GM21529 (cell line): ENCODE measurements around the gene MRPS22.
"Not testable (repeated sequence)": the region's sequence is repeated elsewhere in the genome, so short reads cannot be mapped to it uniquely, and the experiment has no call there.

Source experiments
- ATAC-seq: cut with Tn5 transposase; IDR thresholded peaks from one replicate; pipeline ENCODE4 v1.9.1; 2021; ENCODE audit not compliant: unreplicated experiment

MRPS22 gene

DNA sequence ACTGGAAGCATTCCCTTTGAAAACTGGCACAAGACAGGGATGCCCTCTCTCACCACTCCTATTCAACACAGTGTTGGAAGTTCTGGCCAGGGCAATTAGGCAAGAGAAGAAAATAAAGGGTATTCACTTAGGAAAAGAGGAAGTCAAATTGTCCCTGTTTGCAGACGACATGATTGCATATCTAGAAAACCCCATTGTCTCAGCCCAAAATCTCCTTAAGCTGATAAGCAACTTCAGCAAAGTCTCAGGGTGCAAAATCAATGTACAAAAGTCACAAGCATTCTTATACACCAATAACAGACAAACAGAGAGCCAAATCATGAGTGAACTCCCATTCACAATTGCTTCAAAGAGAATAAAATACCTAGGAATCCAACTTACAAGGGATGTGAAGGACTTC is 9.1 kb upstream of the MRPS22 start:
- not testable (repeated sequence) for ATAC-seq

DNA sequence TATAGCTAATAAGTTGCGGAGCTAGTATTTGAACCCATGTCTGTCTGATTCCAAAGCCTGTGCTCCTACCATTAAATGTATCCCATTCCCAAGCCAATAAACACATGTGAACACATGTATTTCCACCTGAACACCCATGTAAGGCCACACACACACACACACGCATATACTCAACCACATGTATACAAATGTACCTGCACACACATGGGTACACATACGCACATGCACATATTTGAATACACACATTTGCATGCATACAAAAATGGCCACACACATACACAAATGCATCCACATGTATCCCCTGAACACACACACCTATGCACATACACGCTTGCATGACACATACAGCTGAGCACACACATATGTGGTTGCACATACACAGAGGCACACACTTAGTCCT is 5.4 kb upstream of the MRPS22 start:
- no peak for ATAC-seq

DNA sequence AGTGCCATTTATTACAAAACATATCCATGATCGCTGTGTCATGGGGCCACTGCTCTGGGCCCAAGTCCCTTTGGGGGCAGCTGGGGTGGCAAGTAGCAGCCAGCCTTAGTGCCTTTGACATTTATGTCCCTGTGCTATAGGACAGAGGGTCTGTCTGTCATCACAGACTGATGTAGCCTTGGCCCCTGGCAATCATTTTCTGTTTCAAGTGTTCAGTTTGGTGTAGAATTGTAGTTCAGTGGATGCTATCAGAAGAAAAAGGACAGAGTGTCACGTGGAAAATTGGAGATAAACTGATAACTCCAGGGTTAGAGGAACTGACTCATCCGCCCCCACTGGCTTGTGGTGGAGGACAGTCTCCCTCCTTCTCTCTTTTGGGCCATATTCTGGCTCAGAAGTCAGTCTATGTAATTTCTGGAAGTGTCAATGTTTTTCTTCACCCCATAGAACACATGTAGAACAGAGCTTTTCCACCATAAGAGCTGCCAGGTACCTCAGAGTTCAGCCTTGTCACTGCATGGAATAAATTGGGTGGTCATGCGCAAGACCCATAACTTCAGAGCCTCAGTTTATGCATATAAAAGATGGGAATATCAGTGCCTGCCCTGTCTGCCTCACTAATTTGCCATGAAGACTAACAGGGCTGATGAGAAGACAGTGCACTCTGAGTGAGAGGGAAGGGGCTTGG is 4.5 kb upstream of the MRPS22 start:
- no peak for ATAC-seq

DNA sequence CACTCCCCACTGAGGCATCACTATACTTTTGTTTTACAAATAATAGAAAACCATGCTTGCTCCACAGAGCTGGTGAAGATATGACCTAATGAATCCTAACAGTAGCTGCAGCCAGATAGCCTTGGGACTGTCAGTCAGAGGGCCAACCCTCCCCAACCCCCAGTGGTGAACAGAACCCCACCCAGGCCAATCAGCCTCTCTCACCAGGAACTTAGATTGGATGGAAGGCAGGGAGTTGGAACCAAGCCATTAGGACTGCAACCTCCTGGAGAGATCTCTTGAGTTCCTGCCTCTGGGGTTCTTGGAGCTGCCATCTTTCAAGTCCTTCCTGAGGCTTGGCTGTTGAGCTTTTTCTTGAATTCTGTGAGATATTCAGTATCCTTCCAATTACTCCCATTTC is 3.0 kb upstream of the MRPS22 start:
- no peak for ATAC-seq

DNA sequence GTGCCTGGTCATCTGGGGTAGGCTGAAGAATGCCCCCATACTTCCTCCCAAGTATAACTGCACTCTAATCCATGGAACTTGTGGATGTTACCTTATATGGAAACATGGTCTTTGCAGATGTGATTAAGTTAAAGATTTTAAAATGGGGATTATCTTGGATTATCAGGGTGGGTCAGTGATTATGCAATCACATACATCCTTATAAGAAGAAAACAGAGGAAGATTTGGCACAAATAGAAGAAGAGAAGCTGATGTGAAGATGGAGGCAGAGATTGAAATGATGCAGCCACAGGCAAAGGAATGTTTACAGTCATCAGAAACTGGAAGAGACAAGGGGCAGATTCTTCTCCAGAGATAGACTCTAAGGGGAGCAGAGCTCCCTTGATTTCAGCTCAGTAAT is 1.8 kb upstream of the MRPS22 start:
- no peak for ATAC-seq

DNA sequence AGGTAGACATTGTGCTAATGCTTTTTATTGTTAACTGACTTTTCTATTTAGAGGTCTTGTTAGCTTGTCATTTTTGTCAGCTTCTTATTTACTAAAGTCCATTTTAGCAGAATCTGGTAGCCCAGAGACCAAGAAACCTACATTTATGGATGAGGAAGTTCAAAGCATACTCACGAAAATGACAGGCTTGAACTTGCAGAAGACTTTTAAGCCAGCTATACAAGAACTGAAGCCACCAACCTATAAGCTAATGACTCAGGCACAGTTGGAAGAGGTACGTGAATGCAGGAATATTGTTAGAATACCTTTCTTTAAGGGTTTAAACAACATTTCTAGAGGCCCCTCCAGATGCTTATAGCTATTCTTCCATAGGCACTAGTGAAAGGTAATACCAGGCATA is 3.0 kb downstream of the MRPS22 start:
- no peak for ATAC-seq

DNA sequence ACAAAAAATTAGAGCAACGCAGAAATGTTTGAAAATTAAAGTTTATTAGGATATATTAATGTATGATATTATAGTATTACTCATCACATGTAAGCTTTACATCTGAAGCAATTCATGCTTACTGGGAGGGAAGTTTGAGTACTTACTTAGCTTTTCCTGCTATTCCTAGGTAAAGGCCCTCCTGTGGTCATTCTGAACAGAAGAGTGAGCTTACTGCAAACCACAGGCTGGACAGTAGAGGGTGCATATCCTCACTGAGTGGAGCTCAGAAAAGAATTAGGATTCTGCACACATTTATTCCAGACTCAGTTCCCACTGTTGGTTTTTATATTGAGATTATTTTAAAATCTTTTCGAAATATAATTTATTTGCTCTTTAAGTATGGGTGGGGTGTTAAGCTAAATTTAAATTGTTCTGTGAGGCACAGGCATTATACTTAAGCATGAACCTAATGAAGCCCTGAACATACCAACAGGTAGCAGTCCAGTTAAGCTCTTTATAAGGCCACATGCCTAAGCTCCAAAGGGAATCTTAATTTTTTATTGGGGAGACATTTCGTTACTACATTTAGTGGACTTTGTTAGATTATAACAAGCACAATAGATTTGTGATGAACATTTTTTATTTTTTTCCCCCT is 10.2 kb downstream of the MRPS22 start:
- ATAC-seq = peak; percentile 42

DNA sequence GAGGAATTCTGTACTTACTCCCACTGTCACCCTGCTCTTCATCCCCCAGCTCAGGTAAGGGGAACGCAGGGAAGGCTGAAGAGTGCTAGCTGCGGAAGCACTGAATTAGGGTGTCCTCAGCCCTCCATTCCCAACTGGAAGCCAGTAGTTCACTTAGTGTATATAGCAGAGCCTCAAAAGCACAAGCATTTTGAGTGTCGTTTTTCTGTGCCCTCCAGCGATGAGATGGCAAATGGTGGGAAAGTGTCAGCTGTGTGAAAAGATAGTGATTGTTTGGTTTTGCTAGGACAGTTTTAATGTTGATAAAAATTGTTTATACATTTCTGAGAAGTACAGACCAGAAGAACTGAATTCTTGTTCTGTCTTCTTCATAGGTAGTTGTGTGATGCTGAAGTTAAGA is 10.8 kb downstream of the MRPS22 start:
- no peak for ATAC-seq

DNA sequence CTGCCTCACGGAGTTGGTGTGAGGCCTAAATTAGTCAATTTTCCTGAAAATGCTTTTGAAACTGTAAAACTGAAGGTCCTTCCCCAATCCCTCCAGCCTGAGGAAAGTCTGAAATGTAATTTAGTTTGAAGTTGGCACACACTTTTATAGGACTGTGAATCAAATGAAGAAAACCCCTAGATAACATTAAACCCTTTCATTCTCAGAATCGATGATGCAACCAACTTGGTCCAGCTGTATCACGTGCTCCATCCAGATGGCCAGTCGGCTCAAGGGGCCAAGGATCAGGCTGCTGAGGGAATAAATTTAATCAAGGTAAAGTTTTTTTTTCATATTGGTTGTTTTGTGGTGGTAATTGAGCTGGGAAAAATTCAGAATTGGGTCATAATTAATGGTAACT is 11.7 kb downstream of the MRPS22 start:
- ATAC-seq = no peak

DNA sequence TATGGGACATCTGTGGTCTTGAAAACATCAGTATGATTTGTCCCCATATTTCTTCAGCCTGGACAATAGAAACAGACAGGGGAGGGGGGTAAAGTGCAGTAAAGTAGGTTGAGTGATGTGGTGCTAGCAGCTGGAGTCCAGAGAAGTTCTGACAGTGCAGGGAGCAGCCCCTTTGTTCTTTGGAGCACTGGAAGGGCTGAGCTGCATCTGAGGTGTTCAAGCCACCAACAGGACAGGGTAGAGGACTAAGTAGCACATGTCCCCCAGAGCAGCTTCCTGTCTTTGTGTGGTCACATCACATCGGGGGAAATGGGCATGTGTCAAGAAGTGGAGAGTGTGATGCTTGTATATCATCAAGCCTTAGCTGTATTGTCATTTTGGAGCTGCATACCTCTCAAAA is 12.1 kb downstream of the MRPS22 start:
- ATAC-seq = no peak

DNA sequence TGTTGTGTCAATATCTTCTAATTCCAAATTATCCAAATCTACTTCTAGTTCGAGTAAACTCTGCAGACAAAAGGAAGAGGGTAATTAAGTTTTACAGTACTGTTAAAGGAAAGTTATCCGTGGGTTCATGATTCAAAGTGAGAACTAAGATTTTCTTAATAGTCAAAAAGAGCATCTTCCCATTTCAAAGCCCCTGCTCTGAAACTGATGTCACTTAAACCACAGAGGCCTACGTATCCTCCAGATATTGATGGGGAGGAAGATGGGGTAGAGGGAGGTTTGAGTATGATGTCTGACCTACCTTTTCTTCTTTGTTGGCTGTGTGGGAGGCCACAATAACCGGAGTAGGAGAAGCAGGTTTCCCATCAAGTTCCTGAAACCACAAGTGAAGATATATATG is 14.1 kb downstream of the MRPS22 start:
- ATAC-seq = peak; percentile 63

DNA sequence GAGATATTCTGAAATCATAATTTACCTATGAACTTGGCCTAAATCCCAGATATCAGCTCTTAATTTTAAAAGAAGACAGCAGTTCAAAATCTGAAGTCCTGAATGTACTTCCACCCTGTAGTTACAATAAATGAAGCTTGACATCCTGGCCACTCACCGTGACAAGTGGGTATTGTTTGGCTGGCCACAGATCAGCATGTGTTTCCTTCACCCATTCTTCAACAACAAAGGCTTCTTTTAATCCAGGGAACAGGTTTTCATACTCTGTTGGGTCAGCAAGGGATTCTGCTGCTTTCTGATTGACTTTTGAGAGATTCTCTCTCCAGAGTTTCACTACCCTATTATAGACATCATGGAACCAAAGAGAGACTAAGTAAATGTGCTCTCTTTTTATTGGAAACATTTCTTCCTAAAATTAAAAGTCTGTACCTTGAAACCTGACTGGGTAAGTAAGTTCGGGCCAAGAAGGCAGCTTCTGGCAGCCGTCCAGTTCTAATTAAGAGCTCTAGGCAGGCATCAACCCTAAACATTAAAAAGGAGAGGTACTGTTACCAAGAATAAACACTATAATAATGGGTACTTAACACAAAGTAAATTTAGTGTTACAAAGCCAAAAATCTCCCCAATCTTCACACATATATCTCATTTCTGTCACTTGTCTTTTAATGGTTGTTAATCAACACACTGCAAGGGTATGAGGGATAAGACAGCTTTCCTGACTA is 15.2 kb downstream of the MRPS22 start:
- ATAC-seq = no peak

DNA sequence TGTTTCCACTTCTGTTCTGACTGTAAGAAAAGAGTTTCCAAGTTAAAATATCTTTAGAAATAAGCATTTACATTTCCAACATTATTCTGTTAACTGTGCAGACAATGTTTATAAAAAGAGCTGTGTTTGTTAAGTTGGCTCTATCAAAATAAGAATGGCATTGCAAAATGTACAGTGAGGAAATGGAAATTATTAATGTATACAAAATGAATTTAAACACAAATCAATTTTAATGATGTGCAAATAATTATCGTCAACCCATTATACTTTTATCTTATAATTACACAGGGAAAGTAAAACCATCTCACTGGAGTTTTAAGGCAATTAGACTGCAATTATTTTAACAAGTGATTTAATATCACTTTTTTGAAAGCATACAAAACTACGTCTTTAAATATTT is 17.5 kb downstream of the MRPS22 start:
- ATAC-seq = no peak

DNA sequence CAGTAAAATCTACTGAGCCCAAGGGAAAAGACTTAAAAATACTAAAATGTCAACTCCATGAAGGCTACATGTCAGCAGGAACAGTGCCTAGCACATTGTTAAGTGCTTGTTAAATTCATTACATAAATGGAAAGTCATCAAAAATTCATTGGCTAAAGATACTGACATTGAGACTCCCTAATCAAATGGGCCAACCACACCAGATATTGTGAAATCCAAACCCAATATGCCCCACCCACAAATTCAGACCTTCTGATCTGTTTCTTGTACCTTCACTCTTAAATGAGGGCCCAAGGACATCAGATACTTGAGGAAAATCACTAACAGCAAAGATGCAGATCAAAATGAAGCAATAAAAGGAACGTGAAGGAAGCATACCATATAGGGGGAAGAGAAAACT is 20.7 kb downstream of the MRPS22 start:
- ATAC-seq = no peak

DNA sequence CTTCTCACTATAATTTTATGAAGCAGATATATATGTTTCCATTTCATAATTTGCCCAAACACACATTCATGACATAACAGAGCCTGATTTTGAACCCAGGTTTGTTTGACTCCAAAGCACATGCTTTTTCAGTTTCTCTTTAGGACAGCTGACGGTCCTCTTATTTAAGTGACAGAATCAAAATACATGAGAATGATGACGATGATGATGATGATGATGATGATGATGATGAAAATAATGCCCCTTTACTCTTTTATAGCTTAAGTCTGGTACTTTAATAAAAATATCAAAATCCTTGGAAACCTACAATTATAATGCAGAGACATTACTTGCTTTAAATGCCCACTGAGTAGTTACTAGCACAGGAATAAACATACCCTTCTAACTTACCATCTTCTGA is 30.3 kb downstream of the MRPS22 start:
- no peak for ATAC-seq

DNA sequence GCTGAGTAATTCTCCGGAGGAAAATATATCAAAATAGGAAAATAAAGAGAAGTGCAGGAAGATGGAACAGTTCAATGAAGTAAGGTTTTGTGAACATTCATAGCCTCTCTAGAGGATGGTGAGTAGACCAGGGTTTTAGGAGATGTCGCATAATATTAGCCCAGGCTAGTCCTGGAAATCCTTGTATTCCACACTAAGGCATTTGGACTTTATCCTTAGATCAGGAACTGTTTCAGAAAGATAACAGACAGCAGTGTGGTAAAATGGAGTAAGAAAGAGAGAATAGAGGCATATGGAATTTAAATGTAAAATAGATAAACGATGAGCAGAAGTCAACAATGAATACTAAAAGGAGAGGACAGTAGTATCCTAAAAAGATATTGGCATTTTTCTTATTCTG is 33.6 kb downstream of the MRPS22 start:
- ATAC-seq = no peak

DNA sequence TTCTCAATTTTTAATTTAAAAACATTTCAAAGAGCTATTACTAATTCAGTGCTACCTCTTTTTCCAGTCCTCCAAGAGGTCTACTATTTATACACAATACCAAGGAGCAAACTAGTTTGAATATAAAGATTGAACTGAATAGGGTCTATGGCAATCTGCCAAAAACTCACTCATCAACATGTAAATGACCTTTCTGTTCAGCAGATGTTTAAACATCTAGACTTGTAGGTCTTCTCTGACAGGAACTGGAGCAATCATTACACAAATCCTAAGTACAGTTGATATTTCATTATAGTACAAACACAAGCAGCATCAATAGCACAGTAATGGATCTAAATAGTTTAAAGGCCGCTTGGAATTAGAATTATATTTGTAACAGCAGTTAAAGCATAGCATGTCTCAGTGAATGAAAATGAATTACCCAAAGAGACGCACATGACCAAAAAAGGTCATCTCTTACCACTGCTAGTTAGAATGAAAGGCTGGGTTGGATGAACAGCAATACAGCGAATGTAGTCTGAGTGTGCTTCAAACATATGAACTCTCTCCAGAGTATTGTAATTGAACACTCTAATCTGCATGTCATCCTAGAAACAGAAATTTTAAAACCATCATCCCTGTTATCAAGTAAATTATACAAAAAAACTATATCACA is 34.9 kb downstream of the MRPS22 start:
- no peak for ATAC-seq

DNA sequence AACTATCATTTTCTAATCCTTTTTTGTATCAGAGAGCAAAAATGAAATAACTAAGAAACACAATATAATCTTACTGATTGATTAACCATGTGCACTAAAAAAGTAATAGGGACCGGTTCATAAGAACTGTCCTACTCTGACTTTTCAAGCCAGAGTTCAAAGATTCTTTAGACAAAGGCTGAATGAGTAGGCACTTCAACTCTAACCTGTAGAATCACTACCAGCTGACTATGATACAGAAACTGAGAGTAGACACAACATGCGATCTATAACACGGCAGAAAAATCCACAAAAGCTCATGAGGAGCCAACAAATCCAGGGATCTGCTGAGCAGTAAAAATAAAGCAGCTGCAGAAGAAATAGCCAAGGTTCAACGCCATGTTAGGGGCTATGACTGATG is 36.8 kb downstream of the MRPS22 start:
- ATAC-seq = no peak

DNA sequence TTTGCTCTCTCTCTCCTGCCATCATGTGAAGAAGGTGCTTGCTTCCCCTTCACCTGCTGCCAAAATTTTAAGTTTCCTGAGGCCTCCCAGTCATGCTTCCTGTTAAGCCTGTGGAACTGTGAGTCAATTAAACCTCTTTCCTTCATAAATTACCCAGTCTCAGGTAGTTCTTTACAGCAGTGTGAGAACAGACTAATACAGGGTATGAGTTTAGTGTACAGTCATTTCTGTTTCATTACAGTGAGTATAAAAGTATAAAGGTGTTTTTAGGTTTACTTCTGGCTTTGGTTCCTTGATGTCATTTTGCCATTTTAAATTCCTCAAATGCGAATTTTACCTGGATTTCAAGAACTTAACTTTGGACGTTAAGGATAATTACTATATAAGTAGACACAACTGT is 38.5 kb downstream of the MRPS22 start:
- ATAC-seq = not testable (repeated sequence)

DNA sequence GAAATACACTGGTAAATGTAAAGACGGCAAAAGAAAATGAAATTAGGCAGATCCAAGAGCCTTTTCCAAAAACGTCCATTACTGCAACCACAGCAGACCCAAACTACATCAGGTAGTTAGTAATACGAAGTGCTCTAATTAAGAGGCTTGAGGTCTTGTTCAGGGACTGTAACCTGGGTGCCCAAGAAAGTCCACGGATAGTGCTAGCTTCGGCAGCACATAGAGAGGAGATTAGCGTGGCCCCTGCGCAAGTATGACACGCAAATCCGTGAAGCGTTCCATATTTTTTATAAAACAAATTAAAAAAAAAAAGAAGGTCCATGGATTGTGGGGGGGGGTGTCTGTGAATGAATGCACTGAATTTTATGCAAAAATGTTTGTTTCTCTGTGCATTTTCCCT is 44.3 kb downstream of the MRPS22 start:
- no peak for ATAC-seq

DNA sequence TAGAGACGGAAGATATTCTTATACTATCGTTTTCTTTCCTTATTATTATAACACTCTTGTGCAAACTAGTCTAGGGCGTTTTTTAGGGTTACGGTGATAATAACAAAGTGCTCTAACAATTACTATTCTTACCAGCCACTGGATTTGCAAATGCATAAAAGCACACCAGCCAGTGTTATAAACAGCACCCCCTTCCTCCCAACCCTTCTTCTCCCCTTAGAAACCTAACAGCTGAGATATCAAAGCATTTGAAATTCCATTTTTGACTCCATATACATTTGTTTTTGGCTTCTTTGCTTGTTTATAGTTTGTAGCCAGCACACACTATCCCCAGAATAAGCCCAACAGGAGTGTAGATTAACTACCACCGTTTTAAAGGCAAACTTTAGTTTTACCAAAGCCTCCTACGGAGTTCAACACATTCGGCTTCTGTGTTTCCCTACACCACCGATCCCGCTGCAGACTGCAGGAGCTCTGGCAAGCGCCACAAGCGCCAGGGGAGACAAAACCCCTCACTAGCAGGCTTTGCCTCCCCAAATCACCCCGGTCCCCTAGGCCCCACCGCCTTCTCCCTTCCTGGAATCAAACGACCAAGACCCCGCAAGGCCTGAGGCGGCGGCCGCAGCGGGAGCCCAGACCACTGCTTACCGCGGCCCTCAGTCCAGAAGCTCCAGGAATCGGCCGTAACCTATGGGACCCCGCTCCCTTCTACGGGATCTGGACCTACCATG is 45.2 kb downstream of the MRPS22 start:
- ATAC-seq = peak; percentile 26
